WTC11 (cell line): ENCODE measurements around the gene SHROOM2. TPM values are rescaled to one million over a fixed set of nuclear protein-coding genes. Genes with fewer than 3 reads are reported as not detected.

Source experiments
- ATAC-seq: fragments of 200-7000 bp; cut with Tn5 transposase; 2 replicates; pipeline ENCODE4 v1.10.0; 2021; ENCODE audit warnings: mild to moderate bottlenecking, moderate library complexity
- CTCF ChIA-PET: fragments of 300-600 bp; sonication (Branson Sonifier 250); formaldehyde crosslinking; loops from one replicate; lab custom pipeline; 2021; ENCODE audit warnings: antibody characterized with exemption; lab: Charles Lee
- POLR2A ChIA-PET: fragments of 350-600 bp; sonication (Branson Sonifier 250); formaldehyde crosslinking; loops from one replicate; lab custom pipeline; 2021; ENCODE audit warnings: antibody characterized with exemption; lab: Charles Lee
- DNase-seq: peaks from one replicate; pipeline ENCODE4 v3.0.0; 2021; ENCODE audit warnings: low spot score
- H3K27ac Mint-ChIP-seq: 2 replicates; pipeline ENCODE4 v1.8.0; 2021; ENCODE audit warnings: mixed read lengths
- H3K27me3 Mint-ChIP-seq: 2 replicates; pipeline ENCODE4 v1.8.0; 2021; ENCODE audit warnings: low read depth, mild to moderate bottlenecking, moderate library complexity, mixed read lengths
- H3K36me3 Mint-ChIP-seq: 2 replicates; pipeline ENCODE4 v1.8.0; 2021; ENCODE audit warnings: mixed read lengths
- H3K4me1 Mint-ChIP-seq: 2 replicates; pipeline ENCODE4 v1.8.0; 2022; ENCODE audit warnings: mixed read lengths
- H3K4me3 Mint-ChIP-seq: 2 replicates; pipeline ENCODE4 v1.8.0; 2021; ENCODE audit warnings: mild to moderate bottlenecking, moderate library complexity, mixed read lengths
- H3K9me3 Mint-ChIP-seq: 2 replicates; pipeline ENCODE4 v1.8.0; 2021; ENCODE audit warnings: mixed read lengths
- ARID4B ChIP-seq: sonication (generic); formaldehyde crosslinking; IDR thresholded peaks from 2 replicates; pipeline ENCODE4 v1.8.0; 2023; ENCODE audit warnings: missing genetic modification reagents, mild to moderate bottlenecking, borderline replicate concordance
- ATF6 ChIP-seq: sonication (generic); formaldehyde crosslinking; IDR thresholded peaks from 2 replicates; pipeline ENCODE4 v1.8.1; 2023; ENCODE audit warnings: mild to moderate bottlenecking, missing genetic modification reagents
- CREB1 ChIP-seq: sonication (generic); formaldehyde crosslinking; IDR thresholded peaks from 2 replicates; pipeline ENCODE4 v1.8.0; 2023; ENCODE audit warnings: mild to moderate bottlenecking, missing genetic modification reagents
- E2F5 ChIP-seq: sonication (generic); formaldehyde crosslinking; IDR thresholded peaks from 2 replicates; pipeline ENCODE4 v1.8.1; 2022; ENCODE audit warnings: mild to moderate bottlenecking, moderate library complexity, missing genetic modification reagents
- FOXJ3 ChIP-seq: sonication (generic); formaldehyde crosslinking; IDR thresholded peaks from 2 replicates; pipeline ENCODE4 v1.9.0; 2021; ENCODE audit warnings: missing genetic modification reagents, mild to moderate bottlenecking, borderline replicate concordance
- FOXP1 ChIP-seq: sonication (generic); formaldehyde crosslinking; IDR thresholded peaks from 2 replicates; pipeline ENCODE4 v1.8.0; 2022; ENCODE audit warnings: missing genetic modification reagents, mild to moderate bottlenecking, moderate library complexity, borderline replicate concordance
- GABPB1 ChIP-seq: sonication (generic); formaldehyde crosslinking; IDR thresholded peaks from 2 replicates; pipeline ENCODE4 v1.8.1; 2023; ENCODE audit warnings: mild to moderate bottlenecking, missing genetic modification reagents
- HMGXB4 ChIP-seq: sonication (generic); formaldehyde crosslinking; IDR thresholded peaks from 2 replicates; pipeline ENCODE4 v1.8.1; 2023; ENCODE audit warnings: mild to moderate bottlenecking, moderate library complexity, missing genetic modification reagents
- JAZF1 ChIP-seq: fragments of 250-450 bp; sonication (Bioruptor Pico); IDR thresholded peaks from 2 replicates; pipeline ENCODE4 v1.9.0; 2021; ENCODE audit warnings: moderate library complexity, mild to moderate bottlenecking, inconsistent platforms
- NFE2L1 ChIP-seq: sonication (generic); formaldehyde crosslinking; IDR thresholded peaks from 2 replicates; pipeline ENCODE4 v1.8.1; 2023; ENCODE audit warnings: missing genetic modification reagents
- PRRX2 ChIP-seq: fragments of 250-450 bp; sonication (Bioruptor Pico); IDR thresholded peaks from 2 replicates; pipeline ENCODE4 v1.8.0; 2021; ENCODE audit warnings: mild to moderate bottlenecking
- SMAD3 ChIP-seq: sonication (generic); formaldehyde crosslinking; IDR thresholded peaks from 2 replicates; pipeline ENCODE4 v1.8.0; 2022; ENCODE audit warnings: missing genetic modification reagents, mild to moderate bottlenecking, borderline replicate concordance
- SP1 ChIP-seq: sonication (generic); formaldehyde crosslinking; conservative IDR thresholded peaks from 2 replicates; pipeline ENCODE4 v1.8.1; 2022; ENCODE audit warnings: missing genetic modification reagents
- USF2 ChIP-seq: sonication (generic); formaldehyde crosslinking; IDR thresholded peaks from 2 replicates; pipeline ENCODE4 v1.8.1; 2023; ENCODE audit warnings: mild to moderate bottlenecking, missing genetic modification reagents, moderate library complexity
- ZBTB21 ChIP-seq: sonication (generic); formaldehyde crosslinking; IDR thresholded peaks from 2 replicates; pipeline ENCODE4 v1.8.1; 2023; ENCODE audit warnings: mild to moderate bottlenecking, missing genetic modification reagents, borderline replicate concordance
- ZNF121 ChIP-seq: sonication (generic); formaldehyde crosslinking; IDR thresholded peaks from 2 replicates; pipeline ENCODE4 v1.8.0; 2023; ENCODE audit warnings: missing genetic modification reagents
- ZNF281 ChIP-seq: sonication (generic); formaldehyde crosslinking; IDR thresholded peaks from 2 replicates; pipeline ENCODE4 v1.8.0; 2023; ENCODE audit warnings: mild to moderate bottlenecking, missing genetic modification reagents
- ZNF423 ChIP-seq: fragments of 250-450 bp; sonication (Bioruptor Pico); IDR thresholded peaks from 2 replicates; pipeline ENCODE4 v2.1.2; 2022; ENCODE audit warnings: mild to moderate bottlenecking, moderate library complexity
- total RNA-seq: library from RNA; stranded (reverse); gene quantifications from 3 replicates; pipeline ENCODE4 v1.2.3, GENCODE V29; 2021

The SHROOM2 gene
- total RNA-seq, 1 experiment from 2014 or later: 14.8 TPM

GRCh38 chrX:9864011-9864410 lies 77.8 kb downstream of the SHROOM2 start:
- DNase-seq (no peak), ATAC-seq (no peak)
- Mint-ChIP-seq H3K36me3 (no peaks in the 10 kb centered on the region), H3K27me3 (no peaks in the 10 kb centered on the region), H3K4me3 (no peak overlapping the region), H3K9me3 (no peaks in the 10 kb centered on the region), H3K4me1 (peaks cover 34% of the 10 kb centered on the region)
- POLR2A ChIA-PET: no interaction called here
- TF ChIP-seq ZBTB21 (CRISPR knock-in tag) (no peak), E2F5 (no peak), ZNF281 (CRISPR knock-in tag) (no peak), NFE2L1 (no peak), SP1 (CRISPR knock-in tag) (no peak), GABPB1 (CRISPR knock-in tag) (no peak), FOXJ3 (CRISPR knock-in tag) (no peak), CREB1 (no peak), ZNF423 (CRISPR knock-in tag) (no peak), ZNF121 (no peak), FOXP1 (CRISPR knock-in tag) (no peak), PRRX2 (CRISPR knock-in tag) (no peak), USF2 (CRISPR knock-in tag) (no peak), ARID4B (CRISPR knock-in tag) (no peak), ATF6 (CRISPR knock-in tag) (no peak), HMGXB4 (CRISPR knock-in tag) (no peak), SMAD3 (no peak), JAZF1 (CRISPR knock-in tag) (no peak)
- TF ChIP-seq, all 79 proteins: peak for 0
- H3K27ac Mint-ChIP-seq: no peak overlapping the region
- CTCF ChIA-PET: interaction anchor here (0.6 kb wide), 1 partner anchor 19 kb away, joined by 3 read pairs; no protein-coding TSS in a partner anchor
